T-helper 2 cell (primary cell): ENCODE data around the gene GGTLC1.

ENCODE experiments used
- DNase-seq, 5 experiments: peaks; one replicate each; pipeline versions ENCODE4 v3.0.0 to v3.0.0-alpha.2; 2012 to 2022

The GGTLC1 gene

DNA sequence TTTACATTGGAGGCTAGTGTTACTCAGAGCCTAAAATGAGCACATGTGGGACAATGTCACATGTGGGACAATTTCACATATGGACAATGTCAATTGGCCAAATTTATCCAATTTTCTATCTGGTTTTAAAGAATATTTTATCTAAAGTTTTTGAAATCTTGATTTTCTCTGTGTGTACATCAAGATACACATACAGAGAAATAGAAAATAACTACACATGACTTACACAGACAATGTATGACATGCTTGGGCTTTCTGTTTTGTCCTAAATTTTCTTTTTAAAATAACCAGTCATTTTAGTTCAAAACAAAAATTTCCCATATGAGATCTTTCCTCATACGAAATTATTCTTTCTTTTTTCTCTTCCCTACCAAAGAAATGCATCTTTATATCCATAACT is 24.6 kb downstream of the GGTLC1 start:
- no peak for DNase-seq

GRCh38 chr20:23962272-23962671 is 26.3 kb downstream of the GGTLC1 start:
- DNase-seq = no peak

- no peak for DNase-seq
Observed at GRCh38 chr20:23959054-23959453, 29.5 kb downstream of the GGTLC1 start.

- peak in 1 of 5 experiments; percentile 18 for DNase-seq
Observed at GRCh38 chr20:23955896-23956295, 32.7 kb downstream of the GGTLC1 start.

GRCh38 chr20:23954008-23954745 is 34.4 kb downstream of the GGTLC1 start:
- no peak for DNase-seq

- no peak for DNase-seq
Observed at GRCh38 chr20:23946206-23946605, 42.4 kb downstream of the GGTLC1 start.

DNA sequence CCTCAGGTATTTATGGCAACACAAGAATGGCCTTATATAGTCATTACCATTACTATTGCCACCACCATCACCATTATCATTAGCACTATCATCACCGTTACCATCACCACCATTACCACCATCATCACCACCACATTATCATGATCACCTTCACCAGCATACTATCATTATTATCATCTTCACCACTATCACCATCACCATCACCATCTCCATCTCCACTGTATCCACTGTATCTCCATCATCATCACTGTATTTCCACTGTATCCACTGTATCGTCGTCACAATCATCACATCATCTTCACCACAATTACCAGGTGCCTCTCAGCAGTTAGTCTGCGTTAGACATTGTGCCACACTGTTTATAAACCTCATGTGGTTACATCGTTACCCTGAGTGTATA is 45.3 kb downstream of the GGTLC1 start:
- peak in 1 of 5 experiments; percentile 10 for DNase-seq

DNA sequence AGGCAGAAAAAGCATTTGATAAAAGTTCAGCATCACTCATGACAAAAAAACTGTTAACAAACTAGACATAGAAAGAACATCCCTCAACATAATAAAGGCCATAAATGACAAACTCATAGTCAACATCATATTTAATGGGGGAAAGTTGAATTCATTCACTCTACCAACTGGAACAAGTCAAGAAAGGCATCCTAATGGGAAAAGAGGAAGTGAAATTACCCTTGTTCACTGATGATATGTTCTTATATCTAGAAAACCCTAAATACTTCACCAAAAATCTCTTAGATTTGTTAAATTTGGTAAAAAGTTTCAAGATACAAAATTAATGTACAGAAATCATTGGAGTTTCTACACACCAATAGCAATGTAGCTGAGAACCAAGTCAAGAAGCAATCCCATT is 48.9 kb downstream of the GGTLC1 start:
- no peak for DNase-seq

DNA sequence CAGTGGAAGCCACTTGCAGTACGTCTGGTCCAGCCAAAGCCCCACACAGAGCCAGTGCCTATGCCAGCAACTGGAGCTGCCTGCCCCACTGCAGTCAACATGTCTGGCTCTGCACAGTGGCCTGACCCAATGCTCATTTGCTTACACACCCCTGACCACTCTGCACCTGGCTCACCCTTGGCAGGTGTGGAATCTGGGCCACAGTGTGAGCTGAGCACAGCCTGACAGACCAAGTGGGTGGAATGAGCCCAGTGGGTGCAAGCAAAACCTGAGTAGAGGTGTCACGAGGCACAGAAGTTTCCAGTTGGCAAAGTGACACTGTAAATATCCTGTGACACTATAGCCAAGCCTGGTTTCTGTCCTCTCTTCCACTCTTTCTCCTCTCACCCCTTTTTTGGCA is 49.5 kb downstream of the GGTLC1 start:
- no peak for DNase-seq

DNA sequence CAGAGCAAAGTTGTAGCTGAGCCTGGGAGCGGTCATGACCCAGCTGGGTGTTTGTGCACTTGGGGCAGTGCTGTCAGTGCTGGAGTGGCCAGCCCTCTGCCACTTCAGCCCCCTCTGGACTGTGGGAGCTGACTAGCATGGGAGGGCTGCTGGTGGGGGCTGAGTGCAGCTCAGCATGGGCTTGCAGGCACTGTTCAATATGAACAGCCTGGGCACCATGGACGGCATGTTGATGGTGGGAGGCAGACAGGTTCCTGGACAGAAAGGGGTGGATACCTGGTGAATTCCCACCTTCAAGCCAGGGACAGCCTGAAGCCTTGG is 50.5 kb downstream of the GGTLC1 start:
- DNase-seq = no peak

DNA sequence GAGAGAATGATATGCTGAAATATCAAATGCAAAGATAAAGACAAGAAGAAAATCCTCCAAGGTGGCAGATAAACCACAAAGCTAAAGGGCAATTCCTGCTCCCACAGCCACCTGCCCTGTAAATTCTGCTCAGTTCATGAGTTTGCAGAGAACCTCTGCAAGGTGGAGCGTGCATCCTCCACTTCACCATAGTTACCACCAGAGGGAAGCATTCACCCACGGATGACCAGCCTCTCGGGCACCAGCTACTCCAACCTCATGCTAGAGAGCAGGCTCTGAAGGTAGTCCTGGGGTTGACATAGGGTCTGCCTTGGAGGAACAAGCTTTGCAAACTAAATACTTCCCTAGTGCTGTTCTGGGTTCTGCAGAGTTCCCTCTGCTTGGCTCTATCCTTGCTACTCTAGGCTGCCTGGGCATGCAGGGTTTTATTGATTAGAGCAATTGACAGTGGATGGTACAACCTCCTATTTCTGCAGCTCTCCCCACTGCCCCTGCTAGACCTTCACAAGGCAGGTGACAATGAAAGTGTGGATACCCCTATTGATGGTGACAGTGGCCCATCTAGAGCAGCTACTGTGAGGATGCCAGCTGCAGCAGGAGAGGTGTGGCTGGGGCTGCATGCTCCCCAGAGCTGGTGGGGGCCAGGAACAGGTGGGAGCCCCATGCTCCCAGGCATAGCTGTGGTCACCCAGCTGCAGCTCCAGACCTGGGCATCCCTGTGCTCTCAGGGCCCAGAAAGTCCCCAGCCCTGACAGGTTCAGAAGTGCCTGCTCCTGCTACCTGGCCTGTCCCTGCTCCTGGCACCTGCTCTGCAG is 51.1 kb downstream of the GGTLC1 start:
- DNase-seq = peak in 4 of 5 experiments; percentile 18 to 69 (median 45)
